CD4-positive, alpha-beta T cell (primary cell): ENCODE measurements around the gene MS4A3. TPM values are rescaled to one million over a fixed set of nuclear protein-coding genes. Genes with fewer than 3 reads are reported as not detected.
"Not testable (repeated sequence)": the region's sequence is repeated elsewhere in the genome, so short reads cannot be mapped to it uniquely, and the experiment has no call there.

ENCODE experiments used
- ATAC-seq: fragments of 200-7000 bp; cut with Tn5 transposase; one replicate; pipeline ENCODE4 v1.10.0; 2022; ENCODE audit warnings: mild to moderate bottlenecking; ENCODE audit not compliant: poor library complexity
- CTCF ChIA-PET: fragments of 350-600 bp; sonication (Branson Sonifier 250); formaldehyde crosslinking; loops from one replicate; lab custom pipeline; 2021; ENCODE audit warnings: antibody characterized with exemption, inconsistent platforms; lab: Charles Lee
- POLR2A ChIA-PET: fragments of 350-600 bp; sonication (Branson Sonifier 250); formaldehyde crosslinking; loops from one replicate; lab custom pipeline; 2021; ENCODE audit warnings: antibody characterized with exemption, inconsistent platforms; lab: Charles Lee
- DNase-seq, 14 experiments: peaks; one replicate each; pipeline ENCODE4 v3.0.0-alpha.2; 2013 to 2020; ENCODE audit warnings: mixed read lengths in 2 of 14
- H3K27ac ChIP-seq, 2 donors: one replicate each; pipeline versions ENCODE4 v1.5.1 to v1.7.0; 2013; ENCODE audit warnings: low read length in 2 of 2, low read depth in 1 of 2, mild to moderate bottlenecking in 1 of 2
- H3K27me3 ChIP-seq, 2 experiments: 1 replicate in 1 of 2; 2 replicates in 1 of 2; pipeline versions ENCODE4 v1.6.1 to v1.7.0; 2013; ENCODE audit warnings: low read length in 2 of 2, control low read depth in 1 of 2, mild to moderate bottlenecking in 1 of 2, moderate library complexity in 1 of 2; ENCODE audit not compliant: insufficient read depth in 2 of 2, control insufficient read depth in 1 of 2
- H3K36me3 ChIP-seq: one replicate; pipeline ENCODE4 v1.6.1; 2013; ENCODE audit warnings: low read length, control low read depth; ENCODE audit not compliant: insufficient read depth
- H3K4me1 ChIP-seq: one replicate; pipeline ENCODE4 v1.6.1; 2013; ENCODE audit warnings: low read length, control low read depth; ENCODE audit not compliant: insufficient read depth
- H3K4me3 ChIP-seq: one replicate; pipeline ENCODE4 v1.5.1; 2013; ENCODE audit warnings: mild to moderate bottlenecking, low read length, moderate library complexity
- H3K9me3 ChIP-seq, 2 experiments: 1 replicate in 1 of 2; 2 replicates in 1 of 2; pipeline versions ENCODE4 v1.6.1 to v1.7.0; 2013; ENCODE audit warnings: low read length in 2 of 2, mild to moderate bottlenecking in 2 of 2, control low read depth in 1 of 2, moderate library complexity in 1 of 2; ENCODE audit not compliant: control insufficient read depth in 1 of 2, insufficient read depth in 1 of 2
- H3K27ac Mint-ChIP-seq: one replicate; pipeline ENCODE4 v1.8.0; 2020; ENCODE audit warnings: mixed read lengths
- H3K27me3 Mint-ChIP-seq: one replicate; pipeline ENCODE4 v1.8.0; 2021; ENCODE audit warnings: mixed read lengths
- H3K36me3 Mint-ChIP-seq: one replicate; pipeline ENCODE4 v1.8.0; 2021; ENCODE audit warnings: low read depth, mixed read lengths
- H3K4me1 Mint-ChIP-seq: one replicate; pipeline ENCODE4 v1.8.0; 2021; ENCODE audit warnings: low read depth, mixed read lengths
- H3K4me3 Mint-ChIP-seq: one replicate; pipeline ENCODE4 v1.8.0; 2020; ENCODE audit warnings: mild to moderate bottlenecking, mixed read lengths
- H3K9me3 Mint-ChIP-seq: one replicate; pipeline ENCODE4 v1.8.0; 2020; ENCODE audit warnings: mixed read lengths
- CTCF ChIP-seq: fragments of 200-600 bp; IDR thresholded peaks from one replicate; pipeline ENCODE4 v1.8.0; 2022; ENCODE audit warnings: antibody characterized with exemption, mild to moderate bottlenecking
- intact Hi-C, 2 experiments: fragments of 100-400 bp; cut with DNase I in 1 of 2; cut with micrococcal nuclease in 1 of 2; formaldehyde crosslinking; loops; one replicate each; pipeline versions ENCODE4 v1.15.1 to v1.9.0; 2023 to 2025; cut with DNase I, micrococcal nuclease
- total RNA-seq, 174 experiments: library from RNA in 2 of 174; stranded (reverse) in 2 of 174; gene quantifications; one replicate each; pipeline ENCODE4 v1.2.3 and lab custom pipeline; 2021 to 2026

MS4A3 gene
- total RNA-seq, 2 experiments from 2014 or later = not detected

DNA sequence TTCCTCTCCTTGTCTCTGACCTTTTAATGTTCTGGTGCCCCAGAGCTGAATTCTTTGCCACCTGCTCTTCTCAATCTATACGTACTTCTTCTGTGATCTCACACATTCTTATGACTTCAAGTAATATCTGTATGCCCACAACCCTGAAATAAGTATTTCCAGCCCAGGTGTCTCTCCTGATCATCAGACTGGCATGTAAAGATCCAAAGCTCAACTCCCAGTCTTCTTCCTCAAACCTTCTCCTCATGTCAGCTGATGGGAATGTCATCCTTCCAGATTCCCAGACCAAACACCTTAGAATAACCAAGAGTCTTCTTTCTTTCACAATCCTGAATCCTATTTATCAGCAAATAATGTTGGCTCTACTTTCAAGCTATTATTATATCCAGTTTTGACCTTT, 9.3 kb downstream of the MS4A3 start:
- intact Hi-C loops = no loop called here
- no peaks in the 10 kb centered on the region for H3K27me3 Mint-ChIP-seq
- no peaks in the 10 kb centered on the region for H3K9me3 Mint-ChIP-seq
- H3K27ac Mint-ChIP-seq = no peak overlapping the region
- ATAC-seq = no peak
- Histone ChIP-seq H3K9me3 (no peaks in the 10 kb centered on the region), H3K27ac (no peak overlapping the region), H3K4me1 (no peaks in the 10 kb centered on the region), H3K27me3 (no peaks in the 10 kb centered on the region), H3K36me3 (no peaks in the 10 kb centered on the region), H3K4me3 (no peak overlapping the region)
- ChIA-PET POLR2A (no interaction called here), CTCF (interaction anchor here (0.8 kb wide), 1 partner anchor 10 kb away, joined by 3 read pairs; no protein-coding TSS in a partner anchor)
- H3K4me3 Mint-ChIP-seq = no peak overlapping the region
- no peaks in the 10 kb centered on the region for H3K36me3 Mint-ChIP-seq
- TF ChIP-seq CTCF = no peak
- H3K4me1 Mint-ChIP-seq = no peaks in the 10 kb centered on the region
- DNase-seq = no peak

DNA sequence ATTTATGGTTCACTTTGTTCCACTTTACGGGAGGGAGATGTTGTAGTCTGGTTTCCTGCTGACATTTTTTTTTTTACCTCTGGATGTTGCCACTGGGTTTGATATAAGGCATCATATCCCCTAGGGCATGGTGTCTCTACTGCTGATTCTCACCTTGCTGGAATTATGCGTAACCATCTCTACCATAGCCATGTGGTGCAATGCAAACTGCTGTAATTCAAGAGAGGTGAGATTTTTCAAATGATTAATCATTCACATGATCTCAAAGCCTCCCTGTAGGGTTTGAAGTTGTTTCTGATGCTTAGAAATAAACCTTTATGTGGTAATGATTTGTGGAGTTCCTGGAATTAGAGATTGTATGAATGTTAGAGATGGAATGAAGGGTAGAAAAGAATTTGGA, 13.0 kb downstream of the MS4A3 start:
- intact Hi-C loops = no loop called here
- Mint-ChIP-seq H3K4me3 (no peak overlapping the region), H3K4me1 (no peaks in the 10 kb centered on the region), H3K36me3 (no peaks in the 10 kb centered on the region), H3K9me3 (peaks cover 2% of the 10 kb centered on the region), H3K27me3 (peaks cover 6% of the 10 kb centered on the region), H3K27ac (no peak overlapping the region)
- DNase-seq = no peak
- TF ChIP-seq CTCF = no peak
- ChIA-PET CTCF (no interaction called here), POLR2A (no interaction called here)
- Histone ChIP-seq H3K27me3 (no peaks in the 10 kb centered on the region), H3K4me1 (no peaks in the 10 kb centered on the region), H3K9me3 (peaks cover 0 to 8% of the 10 kb centered on the region in 2 experiments), H3K27ac (no peak overlapping the region), H3K4me3 (no peak overlapping the region), H3K36me3 (no peaks in the 10 kb centered on the region)
- ATAC-seq = no peak

GRCh38 chr11:60071644-60072043, 15.2 kb downstream of the MS4A3 start:
- H3K9me3 ChIP-seq, H3K27ac ChIP-seq, POLR2A ChIA-PET, H3K36me3 Mint-ChIP-seq, intact Hi-C loops, H3K27ac Mint-ChIP-seq, H3K4me3 ChIP-seq, H3K4me1 ChIP-seq, H3K36me3 ChIP-seq, H3K27me3 Mint-ChIP-seq, H3K4me1 Mint-ChIP-seq, H3K27me3 ChIP-seq, CTCF ChIA-PET, DNase-seq, H3K4me3 Mint-ChIP-seq, H3K9me3 Mint-ChIP-seq, ATAC-seq: not testable (repeated sequence)

DNA sequence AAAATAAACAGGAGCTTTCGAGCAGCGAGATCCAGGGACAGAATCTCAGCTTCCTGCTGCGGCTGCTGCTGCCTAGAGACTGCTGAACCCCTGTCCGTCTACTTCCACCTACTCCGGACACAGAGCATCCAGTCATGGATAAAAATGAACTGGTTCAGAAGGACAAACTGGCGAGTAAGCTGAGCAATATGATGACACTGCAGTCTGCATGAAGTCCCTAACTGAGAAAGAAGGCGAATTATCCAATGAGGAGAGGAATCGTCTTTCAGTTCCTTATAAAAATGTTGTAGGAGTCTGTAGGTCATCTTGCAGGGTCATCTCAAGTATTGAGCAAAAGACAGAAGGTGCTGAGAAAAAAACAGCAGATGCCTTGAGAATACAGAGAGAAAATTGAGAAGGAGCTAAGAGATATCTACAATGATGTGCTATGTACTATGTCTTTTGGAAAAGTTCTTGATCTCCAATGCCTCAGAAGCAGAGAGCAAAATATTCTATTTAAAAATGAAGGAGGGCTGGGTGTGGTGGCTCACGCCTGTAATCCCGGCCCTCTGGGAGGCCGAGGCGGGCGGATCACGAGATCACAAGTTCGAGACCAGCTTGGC, 20.9 kb downstream of the MS4A3 start:
- Mint-ChIP-seq H3K4me3 (no peak overlapping the region), H3K27me3 (no peaks in the 10 kb centered on the region), H3K27ac (no peak overlapping the region), H3K36me3 (no peaks in the 10 kb centered on the region), H3K9me3 (peaks cover 3% of the 10 kb centered on the region), H3K4me1 (no peaks in the 10 kb centered on the region)
- ATAC-seq (no peak), DNase-seq (peak in 2 of 14 experiments; percentile 1 to 7)
- Histone ChIP-seq H3K4me1 (no peaks in the 10 kb centered on the region), H3K27ac (no peak overlapping the region), H3K27me3 (no peaks in the 10 kb centered on the region), H3K9me3 (peaks cover 0 to 13% of the 10 kb centered on the region in 2 experiments), H3K4me3 (no peak overlapping the region), H3K36me3 (no peaks in the 10 kb centered on the region)
- ChIA-PET CTCF (no interaction called here), POLR2A (no interaction called here)
- intact Hi-C loops = no loop called here
- no peak for TF ChIP-seq CTCF
